ENCODE measurements around the gene CDC42EP4.

GRCh38 chr17:73324160-73324475 is 12.3 kb upstream of the CDC42EP4 start:
- TF ChIP-seq, protein P1, sequence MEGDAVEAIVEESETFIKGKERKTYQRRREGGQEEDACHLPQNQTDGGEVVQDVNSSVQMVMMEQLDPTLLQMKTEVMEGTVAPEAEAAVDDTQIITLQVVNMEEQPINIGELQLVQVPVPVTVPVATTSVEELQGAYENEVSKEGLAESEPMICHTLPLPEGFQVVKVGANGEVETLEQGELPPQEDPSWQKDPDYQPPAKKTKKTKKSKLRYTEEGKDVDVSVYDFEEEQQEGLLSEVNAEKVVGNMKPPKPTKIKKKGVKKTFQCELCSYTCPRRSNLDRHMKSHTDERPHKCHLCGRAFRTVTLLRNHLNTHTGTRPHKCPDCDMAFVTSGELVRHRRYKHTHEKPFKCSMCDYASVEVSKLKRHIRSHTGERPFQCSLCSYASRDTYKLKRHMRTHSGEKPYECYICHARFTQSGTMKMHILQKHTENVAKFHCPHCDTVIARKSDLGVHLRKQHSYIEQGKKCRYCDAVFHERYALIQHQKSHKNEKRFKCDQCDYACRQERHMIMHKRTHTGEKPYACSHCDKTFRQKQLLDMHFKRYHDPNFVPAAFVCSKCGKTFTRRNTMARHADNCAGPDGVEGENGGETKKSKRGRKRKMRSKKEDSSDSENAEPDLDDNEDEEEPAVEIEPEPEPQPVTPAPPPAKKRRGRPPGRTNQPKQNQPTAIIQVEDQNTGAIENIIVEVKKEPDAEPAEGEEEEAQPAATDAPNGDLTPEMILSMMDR (IDR thresholded peaks at IDR 0.05) = no peak
- no peak for TF ChIP-seq POLR2A (IDR thresholded peaks at IDR 0.05)

Measured in vagina (tissue), 2 donors.